OCI-LY7 (cell line): Measurements from ENCODE around the gene SORCS3. TPM values are rescaled to one million over a fixed set of nuclear protein-coding genes. Genes with fewer than 3 reads are reported as not detected.

Source experiments
- BruUV-seq: library from RNA; stranded (reverse); fragments of 400-500 nt; replicated peaks from 2 replicates; lab custom pipeline; 2021; lab: Mats Ljungman, UMichigan
- CTCF ChIA-PET: fragments of 300-600 bp; sonication (Branson Sonifier 250); formaldehyde crosslinking; loops from one replicate; lab custom pipeline; 2022; ENCODE audit warnings: antibody characterized with exemption; ENCODE audit not compliant: unreplicated experiment; lab: Charles Lee
- POLR2A ChIA-PET: fragments of 300-600 bp; sonication (Branson Sonifier 250); formaldehyde crosslinking; loops from one replicate; lab custom pipeline; 2022; ENCODE audit warnings: antibody characterized with exemption; lab: Charles Lee
- DNase-seq: peaks from one replicate; pipeline ENCODE4 v3.0.0-alpha.2; 2015; ENCODE audit warnings: low spot score
- H2AFZ ChIP-seq: fragments of 200-600 bp; sonication (generic), shearing (Covaris generic); 2 replicates; pipeline ENCODE4 v1.6.1; 2014; ENCODE audit warnings: mild to moderate bottlenecking, antibody characterized with exemption, low read length, moderate library complexity
- H3K27ac ChIP-seq: fragments of 200-600 bp; sonication (generic); 2 replicates; pipeline ENCODE4 v1.5.1; 2014; ENCODE audit warnings: mixed run types, low read depth, mild to moderate bottlenecking, moderate library complexity, low read length, inconsistent platforms; ENCODE audit not compliant: poor library complexity, severe bottlenecking
- H3K36me3 ChIP-seq: fragments of 200-600 bp; sonication (generic); 2 replicates; pipeline ENCODE4 v1.6.1; 2014; ENCODE audit warnings: mild to moderate bottlenecking, antibody characterized with exemption, low read length, moderate library complexity, mixed read lengths; ENCODE audit not compliant: insufficient read depth
- H3K4me1 ChIP-seq: fragments of 200-600 bp; sonication (generic); 2 replicates; pipeline ENCODE4 v1.5.1; 2014; ENCODE audit warnings: mild to moderate bottlenecking, low read length; ENCODE audit not compliant: insufficient read depth, poor library complexity, severe bottlenecking
- H3K4me2 ChIP-seq: fragments of 200-600 bp; sonication (generic); 2 replicates; pipeline ENCODE4 v1.6.1; 2014; ENCODE audit warnings: mild to moderate bottlenecking, low read length
- H3K4me3 ChIP-seq: fragments of 200-600 bp; sonication (generic); 2 replicates; pipeline ENCODE4 v1.5.1; 2014; ENCODE audit warnings: mild to moderate bottlenecking, low read depth, low read length; ENCODE audit not compliant: poor library complexity, severe bottlenecking
- H3K79me2 ChIP-seq: fragments of 200-600 bp; sonication (generic); 2 replicates; pipeline ENCODE4 v1.6.1; 2016; ENCODE audit warnings: low read depth, mild to moderate bottlenecking, low read length, moderate library complexity, mixed read lengths; ENCODE audit not compliant: insufficient read depth
- H3K9me2 ChIP-seq: fragments of 200-600 bp; sonication (generic); 2 replicates; pipeline ENCODE4 v1.6.1; 2016; ENCODE audit warnings: mild to moderate bottlenecking, low read length, mixed read lengths; ENCODE audit not compliant: insufficient read depth
- H3K9me3 ChIP-seq: fragments of 200-600 bp; sonication (generic); 2 replicates; pipeline ENCODE4 v1.6.1; 2014; ENCODE audit warnings: mild to moderate bottlenecking, mixed run types, low read length, mixed read lengths
- H4K20me1 ChIP-seq: fragments of 200-600 bp; sonication (generic); 2 replicates; pipeline ENCODE4 v1.6.1; 2014; ENCODE audit warnings: mild to moderate bottlenecking, antibody characterized with exemption, low read length, moderate library complexity, mixed read lengths; ENCODE audit not compliant: insufficient read depth
- CTCF ChIP-seq: fragments of 200-600 bp; sonication (generic); conservative IDR thresholded peaks from 2 replicates; pipeline ENCODE4 v1.5.1; 2014; ENCODE audit warnings: mild to moderate bottlenecking, antibody characterized with exemption, low read length, moderate library complexity, mixed read lengths
- EZH2phosphoT487 ChIP-seq: fragments of 200-600 bp; sonication (generic); IDR thresholded peaks from 2 replicates; pipeline ENCODE4 v1.6.1; 2018; ENCODE audit warnings: low read depth, borderline replicate concordance, mild to moderate bottlenecking, mixed run types, antibody characterized with exemption, low read length, moderate library complexity, mixed read lengths
- intact Hi-C: fragments of 100-400 bp; cut with micrococcal nuclease; formaldehyde crosslinking; loops from one replicate; pipeline ENCODE4 v1.10.0; 2022; ENCODE audit not compliant: unreplicated experiment
- total RNA-seq, 2 experiments: library from RNA; depleted of rRNA in 1 of 2; stranded (reverse); fragments of >200 nt in 1 of 2; shearing (Covaris generic) in 1 of 2; gene quantifications; 2 replicates each; pipeline ENCODE4 v1.2.3, GENCODE V29; 2014 to 2022

SORCS3 gene
- total RNA-seq, 2 experiments from 2014 or later = not detected

GRCh38 chr10:104646146-104646545, 5.1 kb downstream of the SORCS3 start:
- Histone ChIP-seq H3K9me3 (no peaks in the 10 kb centered on the region), H3K36me3 (no peaks in the 10 kb centered on the region), H3K27ac (no peak overlapping the region), H3K4me2 (no peak overlapping the region), H3K79me2 (no peaks in the 10 kb centered on the region), H3K4me1 (no peaks in the 10 kb centered on the region), H3K4me3 (no peak overlapping the region), H4K20me1 (no peaks in the 10 kb centered on the region), H2AFZ (no peak overlapping the region), H3K9me2 (no peaks in the 10 kb centered on the region)
- BruUV-seq = no TSS peak
- intact Hi-C loops = no loop called here
- DNase-seq = no peak
- TF ChIP-seq CTCF (no peak), EZH2phosphoT487 (no peak)
- ChIA-PET POLR2A (interaction anchor here (0.6 kb wide), 1 partner anchor 95 kb away, joined by 5 read pairs; no protein-coding TSS in a partner anchor), CTCF (no interaction called here)

GRCh38 chr10:104648421-104648820, 7.3 kb downstream of the SORCS3 start:
- H3K4me1 ChIP-seq = no peaks in the 10 kb centered on the region
- ChIA-PET CTCF (no interaction called here), POLR2A (no interaction called here)
- TF ChIP-seq EZH2phosphoT487 (no peak), CTCF (no peak)
- H3K9me2 ChIP-seq = no peaks in the 10 kb centered on the region
- H3K27ac ChIP-seq = no peak overlapping the region
- H2AFZ ChIP-seq = no peak overlapping the region
- H3K4me2 ChIP-seq = no peak overlapping the region
- no peaks in the 10 kb centered on the region for H3K79me2 ChIP-seq
- H3K9me3 ChIP-seq = no peaks in the 10 kb centered on the region
- no peaks in the 10 kb centered on the region for H3K36me3 ChIP-seq
- intact Hi-C loops = no loop called here
- BruUV-seq = no TSS peak
- H4K20me1 ChIP-seq = no peaks in the 10 kb centered on the region
- no peak overlapping the region for H3K4me3 ChIP-seq
- DNase-seq = no peak

GRCh38 chr10:104650072-104650471, 9.0 kb downstream of the SORCS3 start:
- H2AFZ ChIP-seq = no peak overlapping the region
- H3K27ac ChIP-seq = no peak overlapping the region
- H3K4me3 ChIP-seq = no peak overlapping the region
- no peaks in the 10 kb centered on the region for H3K9me3 ChIP-seq
- intact Hi-C loops = no loop called here
- BruUV-seq = no TSS peak
- H3K4me2 ChIP-seq = no peak overlapping the region
- POLR2A ChIA-PET = no interaction called here
- H4K20me1 ChIP-seq = no peaks in the 10 kb centered on the region
- TF ChIP-seq CTCF = 0 out of 2 replicates have a peak, but pooled peaks have one; percentile 22
- no peak for TF ChIP-seq EZH2phosphoT487
- H3K4me1 ChIP-seq = no peaks in the 10 kb centered on the region
- no peaks in the 10 kb centered on the region for H3K79me2 ChIP-seq
- no peak for DNase-seq
- no peaks in the 10 kb centered on the region for H3K9me2 ChIP-seq
- CTCF ChIA-PET = no interaction called here
- no peaks in the 10 kb centered on the region for H3K36me3 ChIP-seq
